Measurements from ENCODE around the gene LHX1.

The LHX1 gene

DNA sequence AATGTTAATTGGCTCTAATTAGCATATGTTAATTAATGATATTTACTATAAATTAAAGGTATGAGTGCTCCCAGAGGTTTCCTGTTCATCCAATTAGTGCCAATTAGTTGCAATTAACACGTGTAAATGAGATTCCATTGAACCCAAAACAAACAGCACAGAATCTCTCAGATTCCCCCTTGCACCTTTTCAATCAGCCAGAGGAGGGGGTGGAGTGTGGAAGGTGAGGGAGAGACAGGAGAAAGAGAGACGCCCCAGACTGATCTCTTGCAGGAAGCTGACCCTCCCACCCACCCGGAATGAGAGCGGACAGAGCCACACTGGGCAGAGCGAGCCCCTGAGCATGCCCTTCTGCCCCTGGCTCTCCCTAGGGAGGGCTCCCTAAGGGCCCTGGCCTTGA is 24.1 kb upstream of the LHX1 start:
- H3K4me3 Mint-ChIP-seq: no peak overlapping the region
- H3K9me3 Mint-ChIP-seq: peaks cover 0 to 2% of the 10 kb centered on the region in 2 donors
- H3K27ac Mint-ChIP-seq: no peak overlapping the region
- no peaks in the 10 kb centered on the region for H3K36me3 Mint-ChIP-seq
- H3K27me3 Mint-ChIP-seq: peaks cover 28 to 44% of the 10 kb centered on the region in 2 donors
- ATAC-seq (replicated peaks): no peak
- no peak for DNase-seq
- H3K4me1 Mint-ChIP-seq: no peaks in the 10 kb centered on the region

GRCh38 chr17:36918211-36918691 is 19.0 kb upstream of the LHX1 start:
- H3K36me3 Mint-ChIP-seq: no peaks in the 10 kb centered on the region

DNA sequence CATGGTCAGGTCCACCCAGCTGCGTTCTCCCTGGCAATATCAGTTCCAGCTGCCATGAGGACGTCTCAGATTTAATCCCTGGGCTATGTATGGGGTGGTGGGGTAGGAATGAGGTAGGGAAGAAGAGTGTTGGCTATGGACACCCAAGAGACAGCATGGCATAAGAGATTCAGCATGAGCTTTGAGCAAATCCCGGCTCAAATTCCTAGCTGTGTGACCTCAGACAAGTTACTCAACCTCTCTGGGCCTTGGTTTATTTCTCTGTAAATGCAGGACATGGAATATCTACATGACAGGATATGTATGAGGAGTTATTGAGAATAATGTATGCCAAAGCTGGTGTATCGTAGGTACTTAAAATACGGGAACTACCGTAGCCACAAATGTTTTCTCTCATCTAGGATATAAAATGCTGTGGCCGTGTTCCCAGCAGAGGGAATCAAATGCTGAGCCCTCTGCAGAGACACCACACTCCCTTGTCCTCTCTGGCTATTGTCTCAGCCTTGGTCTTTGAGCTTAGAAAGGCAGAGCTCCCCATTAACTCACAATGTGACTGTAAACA is 17.8 kb upstream of the LHX1 start:
- Mint-ChIP-seq H3K4me3 (no peak overlapping the region), H3K4me1 (peaks cover 2 to 6% of the 10 kb centered on the region in 2 donors), H3K36me3 (no peaks in the 10 kb centered on the region), H3K27ac (no peak overlapping the region), H3K9me3 (no peaks in the 10 kb centered on the region), H3K27me3 (peaks cover 60 to 78% of the 10 kb centered on the region in 2 donors)
- ATAC-seq (replicated peaks): no peak
- DNase-seq: no peak

More at GRCh38 chr17:36918211-36918691, 19.0 kb upstream of the LHX1 start:
- Mint-ChIP-seq H3K27me3 (peaks cover 59 to 73% of the 10 kb centered on the region in 2 donors), H3K4me3 (no peak overlapping the region), H3K4me1 (peaks cover 2 to 6% of the 10 kb centered on the region in 2 donors), H3K9me3 (peaks cover 0 to 2% of the 10 kb centered on the region in 2 donors), H3K27ac (no peak overlapping the region)
- DNase-seq (no peak), ATAC-seq (replicated peaks) (no peak)

GRCh38 chr17:36920032-36921005 is 17.0 kb upstream of the LHX1 start:
- Mint-ChIP-seq H3K4me1 (peaks cover 2 to 6% of the 10 kb centered on the region in 2 donors), H3K27ac (no peak overlapping the region), H3K4me3 (no peak overlapping the region)

DNA sequence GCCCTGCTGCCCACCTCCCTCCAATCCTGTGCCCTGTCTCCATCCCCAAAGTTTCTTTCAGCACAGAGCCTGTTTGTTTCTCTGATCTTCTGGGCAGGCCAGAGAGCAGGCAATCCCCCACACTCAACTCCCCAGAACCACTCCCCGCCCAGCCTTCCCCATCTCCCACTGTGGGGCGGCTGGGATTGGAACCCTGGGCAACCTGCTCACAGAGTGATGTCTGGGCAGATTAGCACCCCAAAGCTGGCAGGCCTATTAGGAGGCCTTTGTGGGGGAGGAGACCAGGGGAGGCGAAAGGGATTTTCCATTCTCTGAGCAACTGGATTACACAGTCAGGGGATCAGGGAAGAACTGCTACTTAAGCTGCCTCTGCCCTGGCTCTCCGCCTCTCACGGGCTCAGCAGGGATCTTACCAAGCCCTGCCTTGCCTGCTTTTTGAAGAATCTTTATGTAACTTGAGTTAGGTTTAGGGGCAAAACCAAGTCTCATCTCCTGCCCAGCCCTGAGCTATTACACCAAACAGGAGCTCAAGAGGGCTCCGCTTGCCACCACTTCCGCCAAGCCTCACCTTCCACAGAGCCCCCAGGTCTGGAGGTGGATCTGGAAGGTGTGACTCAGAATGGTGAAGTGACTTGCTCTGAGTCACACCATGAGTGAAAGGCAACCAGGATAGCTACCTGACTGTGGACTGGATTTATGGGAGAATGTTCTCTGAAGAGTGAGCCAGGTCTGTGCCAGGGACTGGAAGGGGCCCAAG is 16.0 kb upstream of the LHX1 start:
- Mint-ChIP-seq H3K27ac (no peak overlapping the region), H3K4me3 (no peak overlapping the region)

More at GRCh38 chr17:36920032-36921005, 17.0 kb upstream of the LHX1 start:
- Mint-ChIP-seq H3K27me3 (peaks cover 66 to 78% of the 10 kb centered on the region in 2 donors), H3K36me3 (no peaks in the 10 kb centered on the region), H3K9me3 (no peaks in the 10 kb centered on the region)
- DNase-seq (no peak), ATAC-seq (replicated peaks) (no peak)

DNA sequence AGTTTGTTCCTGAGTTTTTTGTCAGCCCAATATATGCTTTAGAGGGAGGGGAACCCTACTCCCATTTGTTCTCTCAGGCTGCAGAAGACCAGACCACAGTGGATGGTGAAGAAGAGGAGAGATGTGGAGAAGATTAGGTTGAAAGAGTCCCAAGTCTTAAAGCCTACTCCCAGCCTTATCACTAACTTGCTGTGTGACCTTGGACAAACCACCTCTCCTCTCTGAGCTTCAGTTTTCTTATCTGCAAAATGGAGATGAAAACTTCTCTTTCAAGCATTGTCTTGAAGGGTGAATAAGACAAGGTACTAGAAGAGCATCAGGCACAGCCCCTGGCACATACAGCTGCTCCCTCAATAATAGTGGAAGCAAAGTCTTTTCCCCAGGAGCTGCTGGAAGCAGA is 15.1 kb upstream of the LHX1 start:
- Mint-ChIP-seq H3K4me3 (no peak overlapping the region), H3K36me3 (no peaks in the 10 kb centered on the region), H3K27me3 (peaks cover 59 to 62% of the 10 kb centered on the region in 2 donors), H3K4me1 (peaks cover 2 to 6% of the 10 kb centered on the region in 2 donors), H3K27ac (no peak overlapping the region), H3K9me3 (no peaks in the 10 kb centered on the region)
- no peak for DNase-seq
- no peak for ATAC-seq (replicated peaks)

More for the DNA sequence above, 16.0 kb upstream of the LHX1 start:
- Mint-ChIP-seq H3K4me1 (peaks cover 2 to 6% of the 10 kb centered on the region in 2 donors), H3K36me3 (no peaks in the 10 kb centered on the region), H3K27me3 (peaks cover 63 to 71% of the 10 kb centered on the region in 2 donors), H3K9me3 (no peaks in the 10 kb centered on the region)
- peak in 1 of 2 donors; percentile 57 for ATAC-seq (replicated peaks)
- no peak for DNase-seq

- H3K27ac Mint-ChIP-seq: no peak overlapping the region
- H3K4me3 Mint-ChIP-seq: no peak overlapping the region
- H3K9me3 Mint-ChIP-seq: no peaks in the 10 kb centered on the region
- H3K36me3 Mint-ChIP-seq: peaks cover 0 to 2% of the 10 kb centered on the region in 2 donors
- H3K27me3 Mint-ChIP-seq: peaks cover 59 to 67% of the 10 kb centered on the region in 2 donors
- DNase-seq: no peak
- H3K4me1 Mint-ChIP-seq: peaks cover 14 to 20% of the 10 kb centered on the region in 2 donors
- no peak for ATAC-seq (replicated peaks)
Measured at GRCh38 chr17:36923814-36924221, 13.5 kb upstream of the LHX1 start.

- ATAC-seq (replicated peaks) (no peak), DNase-seq (no peak)
- Mint-ChIP-seq H3K27me3 (peaks cover 57 to 67% of the 10 kb centered on the region in 2 donors), H3K4me1 (peaks cover 15 to 19% of the 10 kb centered on the region in 2 donors), H3K27ac (no peak overlapping the region), H3K9me3 (no peaks in the 10 kb centered on the region), H3K4me3 (no peak overlapping the region), H3K36me3 (peaks cover 0 to 2% of the 10 kb centered on the region in 2 donors)
Measured at GRCh38 chr17:36926226-36926625, 11.0 kb upstream of the LHX1 start.

GRCh38 chr17:36926701-36927100 is 10.6 kb upstream of the LHX1 start:
- H3K4me1 Mint-ChIP-seq: peaks cover 17 to 24% of the 10 kb centered on the region in 2 donors
- no peaks in the 10 kb centered on the region for H3K9me3 Mint-ChIP-seq
- no peak for ATAC-seq (replicated peaks)
- peaks cover 0 to 2% of the 10 kb centered on the region in 2 donors for H3K36me3 Mint-ChIP-seq
- no peak for DNase-seq
- peaks cover 57 to 67% of the 10 kb centered on the region in 2 donors for H3K27me3 Mint-ChIP-seq
- no peak overlapping the region for H3K4me3 Mint-ChIP-seq
- no peak overlapping the region for H3K27ac Mint-ChIP-seq

DNA sequence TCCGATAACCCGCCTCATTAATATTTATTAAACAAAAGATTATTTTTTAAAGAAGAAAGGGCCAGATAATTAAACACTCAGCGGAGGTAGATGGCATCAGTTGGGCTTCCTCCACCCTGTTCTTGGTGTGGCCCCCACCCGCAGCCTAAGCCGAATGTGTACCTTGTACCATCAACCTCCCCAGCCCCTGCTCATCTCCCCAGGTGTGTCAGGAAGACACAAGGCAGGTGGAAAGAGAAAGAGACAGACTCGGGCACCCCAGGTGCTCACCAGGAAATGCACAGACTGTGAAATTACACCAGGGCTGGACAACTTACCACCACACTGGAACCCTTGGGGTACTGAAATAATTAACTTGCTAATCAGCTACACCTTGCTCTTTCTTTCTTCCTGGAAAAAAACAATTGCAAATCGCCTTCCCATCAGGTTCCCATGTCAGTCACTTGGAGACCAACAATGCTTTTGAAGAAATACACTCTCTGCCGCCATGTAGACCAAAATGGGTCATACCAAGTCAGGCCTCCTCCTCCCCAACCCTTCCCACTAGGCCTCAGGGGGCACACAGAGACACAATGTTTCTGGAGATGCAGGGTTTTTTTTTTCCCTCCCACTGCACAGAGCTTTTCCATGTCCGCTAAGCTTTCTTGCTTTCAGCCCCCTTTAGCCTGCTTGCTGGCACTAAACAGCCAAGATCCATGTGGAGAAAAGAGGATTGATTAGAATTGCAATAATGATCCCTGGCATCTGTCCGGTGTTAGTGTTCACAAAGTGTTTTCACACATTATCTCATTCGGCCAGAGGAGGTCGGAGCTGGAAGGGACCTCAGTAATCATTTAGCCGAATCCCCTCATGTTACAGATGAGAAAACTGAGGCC is 8.6 kb upstream of the LHX1 start:
- peaks cover 0 to 3% of the 10 kb centered on the region in 2 donors for H3K36me3 Mint-ChIP-seq
- H3K4me3 Mint-ChIP-seq: peak overlapping the region; percentile 65 to 78
- peaks cover 60 to 67% of the 10 kb centered on the region in 2 donors for H3K27me3 Mint-ChIP-seq
- ATAC-seq (replicated peaks): peak; percentile 16 to 28
- peak overlapping the region; percentile 80 for H3K27ac Mint-ChIP-seq
- DNase-seq: no peak
- H3K4me1 Mint-ChIP-seq: peaks cover 32 to 44% of the 10 kb centered on the region in 2 donors
- no peaks in the 10 kb centered on the region for H3K9me3 Mint-ChIP-seq

DNA sequence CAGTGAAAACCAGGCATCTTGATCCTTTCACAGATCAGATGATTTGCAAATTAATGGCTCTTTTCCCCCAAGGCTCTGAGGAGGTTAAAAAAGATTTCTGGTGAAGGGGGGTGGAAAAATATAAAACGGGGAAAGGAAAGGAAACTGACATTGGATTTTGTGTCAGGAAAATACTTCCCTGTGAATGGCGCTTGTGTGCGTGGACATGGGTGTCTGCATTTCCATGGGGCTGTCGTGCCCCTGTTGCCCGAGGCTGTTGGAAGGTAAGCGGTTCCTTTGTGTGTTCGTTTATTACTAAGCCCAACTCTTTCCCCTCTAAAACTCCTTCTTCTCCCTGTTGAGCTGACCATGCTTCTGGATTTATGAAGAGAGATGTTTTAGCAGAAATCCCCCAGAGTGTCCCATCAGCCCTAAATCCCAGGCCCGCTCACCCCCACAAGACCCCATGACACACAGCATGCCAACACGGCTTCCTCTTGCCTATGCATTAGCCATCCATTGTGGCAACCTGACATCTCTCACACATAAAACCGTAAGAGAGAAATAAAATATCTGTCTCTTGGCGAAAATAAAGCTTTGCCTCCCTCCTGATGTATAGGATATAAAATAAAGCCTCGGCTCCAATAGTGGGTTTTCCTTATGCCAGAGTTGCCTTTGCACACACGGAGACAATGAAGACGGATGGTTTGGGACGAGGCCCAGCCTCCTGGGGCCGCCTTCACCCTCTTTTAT is 7.3 kb upstream of the LHX1 start:
- no peak overlapping the region for H3K4me3 Mint-ChIP-seq
- H3K27me3 Mint-ChIP-seq: peaks cover 65 to 75% of the 10 kb centered on the region in 2 donors
- ATAC-seq (replicated peaks): no peak
- no peaks in the 10 kb centered on the region for H3K9me3 Mint-ChIP-seq
- H3K36me3 Mint-ChIP-seq: peaks cover 0 to 3% of the 10 kb centered on the region in 2 donors
- DNase-seq: no peak
- H3K27ac Mint-ChIP-seq: no peak overlapping the region
- H3K4me1 Mint-ChIP-seq: peaks cover 37 to 53% of the 10 kb centered on the region in 2 donors

DNA sequence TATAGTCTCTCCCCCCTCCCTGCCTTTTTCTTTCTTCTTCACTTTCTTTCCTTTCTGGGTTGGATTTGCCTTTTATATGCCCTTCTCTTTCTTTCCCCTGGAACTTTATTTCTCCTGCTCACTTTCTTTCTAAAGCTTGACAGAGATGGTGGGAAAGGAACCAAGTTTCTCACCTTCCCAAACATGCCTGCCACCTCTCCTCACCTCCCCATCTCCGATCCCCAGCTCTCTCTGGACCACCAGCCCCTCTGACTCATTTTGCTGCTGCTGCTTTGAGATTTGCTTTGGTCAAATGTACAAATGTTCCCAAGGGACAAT is 6.7 kb upstream of the LHX1 start:
- ATAC-seq (replicated peaks) (no peak), DNase-seq (no peak)
- Mint-ChIP-seq H3K4me3 (no peak overlapping the region), H3K36me3 (peaks cover 3% of the 10 kb centered on the region in 2 donors), H3K27ac (no peak overlapping the region), H3K9me3 (no peaks in the 10 kb centered on the region), H3K27me3 (peaks cover 65 to 80% of the 10 kb centered on the region in 2 donors), H3K4me1 (peaks cover 42 to 59% of the 10 kb centered on the region in 2 donors)

Measured in stimulated activated naive B cell treated with anti-CD40 and anti-IgM and Interleukin-4, amounts not matched to agents 10 μg/mL and 1 μg/mL and 100 μg/mL, for 72 hours (primary cell).